WTC11 (cell line): Measurements from ENCODE around the gene BET1L. TPM values are rescaled to one million over a fixed set of nuclear protein-coding genes. Genes with fewer than 3 reads are reported as not detected.

Source experiments
- ATAC-seq: fragments of 200-7000 bp; cut with Tn5 transposase; 2 replicates; pipeline ENCODE4 v1.10.0; 2021; ENCODE audit warnings: mild to moderate bottlenecking, moderate library complexity
- CTCF ChIA-PET: fragments of 300-600 bp; sonication (Branson Sonifier 250); formaldehyde crosslinking; loops from one replicate; lab custom pipeline; 2021; ENCODE audit warnings: antibody characterized with exemption; lab: Charles Lee
- POLR2A ChIA-PET: fragments of 350-600 bp; sonication (Branson Sonifier 250); formaldehyde crosslinking; loops from one replicate; lab custom pipeline; 2021; ENCODE audit warnings: antibody characterized with exemption; lab: Charles Lee
- DNase-seq: peaks from one replicate; pipeline ENCODE4 v3.0.0; 2021; ENCODE audit warnings: low spot score
- H3K27ac Mint-ChIP-seq: 2 replicates; pipeline ENCODE4 v1.8.0; 2021; ENCODE audit warnings: mixed read lengths
- H3K27me3 Mint-ChIP-seq: 2 replicates; pipeline ENCODE4 v1.8.0; 2021; ENCODE audit warnings: low read depth, mild to moderate bottlenecking, moderate library complexity, mixed read lengths
- H3K36me3 Mint-ChIP-seq: 2 replicates; pipeline ENCODE4 v1.8.0; 2021; ENCODE audit warnings: mixed read lengths
- H3K4me1 Mint-ChIP-seq: 2 replicates; pipeline ENCODE4 v1.8.0; 2022; ENCODE audit warnings: mixed read lengths
- H3K4me3 Mint-ChIP-seq: 2 replicates; pipeline ENCODE4 v1.8.0; 2021; ENCODE audit warnings: mild to moderate bottlenecking, moderate library complexity, mixed read lengths
- H3K9me3 Mint-ChIP-seq: 2 replicates; pipeline ENCODE4 v1.8.0; 2021; ENCODE audit warnings: mixed read lengths
- ATF3 ChIP-seq: sonication (generic); formaldehyde crosslinking; conservative IDR thresholded peaks from 2 replicates; pipeline ENCODE4 v1.8.1; 2022; ENCODE audit warnings: mild to moderate bottlenecking, missing genetic modification reagents
- ELF4 ChIP-seq: sonication (generic); formaldehyde crosslinking; IDR thresholded peaks from 2 replicates; pipeline ENCODE4 v1.8.1; 2022; ENCODE audit warnings: low read depth, mild to moderate bottlenecking, moderate library complexity, missing genetic modification reagents
- FOXJ3 ChIP-seq: sonication (generic); formaldehyde crosslinking; IDR thresholded peaks from 2 replicates; pipeline ENCODE4 v1.9.0; 2021; ENCODE audit warnings: missing genetic modification reagents, mild to moderate bottlenecking, borderline replicate concordance
- FOXK1 ChIP-seq: sonication (generic); formaldehyde crosslinking; IDR thresholded peaks from 2 replicates; pipeline ENCODE4 v1.8.0; 2022; ENCODE audit warnings: mild to moderate bottlenecking, moderate library complexity, missing genetic modification reagents
- GABPB1 ChIP-seq: sonication (generic); formaldehyde crosslinking; IDR thresholded peaks from 2 replicates; pipeline ENCODE4 v1.8.1; 2023; ENCODE audit warnings: mild to moderate bottlenecking, missing genetic modification reagents
- JUN ChIP-seq: sonication (generic); formaldehyde crosslinking; IDR thresholded peaks from 2 replicates; pipeline ENCODE4 v1.8.0; 2023; ENCODE audit warnings: mild to moderate bottlenecking, missing genetic modification reagents
- KAT7 ChIP-seq: sonication (generic); formaldehyde crosslinking; IDR thresholded peaks from 2 replicates; pipeline ENCODE4 v1.8.1; 2023; ENCODE audit warnings: missing genetic modification reagents, mild to moderate bottlenecking, borderline replicate concordance
- PREB ChIP-seq: sonication (generic); formaldehyde crosslinking; IDR thresholded peaks from 2 replicates; pipeline ENCODE4 v1.8.1; 2022; ENCODE audit warnings: mild to moderate bottlenecking, missing genetic modification reagents, moderate library complexity, borderline replicate concordance
- SMAD3 ChIP-seq: sonication (generic); formaldehyde crosslinking; IDR thresholded peaks from 2 replicates; pipeline ENCODE4 v1.8.0; 2022; ENCODE audit warnings: missing genetic modification reagents, mild to moderate bottlenecking, borderline replicate concordance
- SP1 ChIP-seq: sonication (generic); formaldehyde crosslinking; conservative IDR thresholded peaks from 2 replicates; pipeline ENCODE4 v1.8.1; 2022; ENCODE audit warnings: missing genetic modification reagents
- ZNF232 ChIP-seq: sonication (generic); formaldehyde crosslinking; IDR thresholded peaks from 2 replicates; pipeline ENCODE4 v1.8.0; 2022; ENCODE audit warnings: mild to moderate bottlenecking, missing genetic modification reagents
- ZNF263 ChIP-seq: sonication (generic); formaldehyde crosslinking; IDR thresholded peaks from 2 replicates; pipeline ENCODE4 v1.8.1; 2022; ENCODE audit warnings: low read depth, mild to moderate bottlenecking, moderate library complexity, missing genetic modification reagents
- total RNA-seq: library from RNA; stranded (reverse); gene quantifications from 3 replicates; pipeline ENCODE4 v1.2.3, GENCODE V29; 2021
- TF ChIP-seq, protein P1 (sequence below): sonication (generic); formaldehyde crosslinking; IDR thresholded peaks from 2 replicates; pipeline ENCODE4 v1.8.1; 2023; ENCODE audit warnings: mild to moderate bottlenecking, moderate library complexity, missing genetic modification reagents
- TF ChIP-seq, protein P2 (sequence below): sonication (generic); formaldehyde crosslinking; IDR thresholded peaks from 2 replicates; pipeline ENCODE4 v1.8.0; 2022; ENCODE audit warnings: mild to moderate bottlenecking, missing genetic modification reagents
- TF ChIP-seq, protein P3 (sequence below): fragments of 200-600 bp; IDR thresholded peaks from 2 replicates; pipeline ENCODE4 v1.8.0; 2022; ENCODE audit warnings: antibody characterized with exemption
- TF ChIP-seq, protein P4 (sequence below): sonication (generic); formaldehyde crosslinking; IDR thresholded peaks from 2 replicates; pipeline ENCODE4 v1.8.0; 2022; ENCODE audit warnings: mild to moderate bottlenecking, missing genetic modification reagents
- TF ChIP-seq, protein P5 (sequence below): sonication (generic); formaldehyde crosslinking; IDR thresholded peaks from 2 replicates; pipeline ENCODE4 v1.8.0; 2023; ENCODE audit warnings: mild to moderate bottlenecking, missing genetic modification reagents
- TF ChIP-seq, protein P6 (sequence below): sonication (generic); formaldehyde crosslinking; IDR thresholded peaks from 2 replicates; pipeline ENCODE4 v1.8.1; 2023; ENCODE audit warnings: mild to moderate bottlenecking, missing genetic modification reagents, moderate library complexity

BET1L gene
- total RNA-seq, 1 experiment from 2014 or later = 51.4 TPM

DNA sequence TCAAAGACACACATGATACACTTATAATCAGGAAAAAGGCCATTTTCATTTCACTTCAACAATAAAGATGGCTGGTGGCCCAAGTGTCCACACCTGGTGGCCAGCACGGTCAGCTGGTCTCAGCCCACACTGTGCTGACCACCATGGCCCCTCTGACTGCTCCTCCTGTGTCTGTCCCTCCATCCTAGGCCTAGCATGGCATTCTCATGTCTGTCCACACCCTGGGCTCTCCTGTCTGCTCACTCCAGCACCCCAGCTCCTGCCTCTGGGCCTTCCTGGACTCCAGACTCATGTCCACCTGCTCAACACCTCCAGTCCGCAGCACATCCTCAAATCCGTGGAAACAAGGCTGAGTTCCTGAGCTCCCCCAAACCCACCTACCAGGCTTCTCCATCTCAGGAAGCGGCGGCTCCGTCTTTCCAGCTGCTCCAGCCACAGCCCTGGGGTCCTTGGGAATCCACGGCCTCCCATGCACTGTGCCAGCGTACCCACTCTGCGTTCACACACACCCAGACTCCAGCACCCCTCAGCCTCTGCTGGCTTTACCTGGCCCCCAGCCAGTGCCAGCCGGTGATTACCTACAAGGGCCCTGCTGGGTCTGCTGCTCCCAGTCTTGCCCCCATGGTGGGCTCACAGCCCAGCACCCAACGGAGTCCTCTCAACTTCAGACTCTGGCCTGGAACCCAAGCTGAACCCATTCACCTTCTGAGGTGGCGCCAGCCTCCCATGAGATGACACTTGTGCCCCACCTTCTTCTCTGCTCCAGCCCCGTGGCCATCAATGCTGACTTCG is 15.0 kb upstream of the BET1L start:
- H3K4me1 Mint-ChIP-seq = no peaks in the 10 kb centered on the region
- no peaks in the 10 kb centered on the region for H3K9me3 Mint-ChIP-seq
- no peak overlapping the region for H3K27ac Mint-ChIP-seq
- POLR2A ChIA-PET = interaction anchor here (0.5 kb wide), 1 partner anchor 367 kb away, joined by 3 read pairs; no protein-coding TSS in a partner anchor
- DNase-seq (no peak), ATAC-seq (no peak)
- H3K4me3 Mint-ChIP-seq = no peak overlapping the region
- no peaks in the 10 kb centered on the region for H3K27me3 Mint-ChIP-seq
- no peaks in the 10 kb centered on the region for H3K36me3 Mint-ChIP-seq
- CTCF ChIA-PET = interaction anchor here (0.5 kb wide), 1 partner anchor 518 kb away, joined by 3 read pairs; no protein-coding TSS in a partner anchor
- TF ChIP-seq, protein P1, sequence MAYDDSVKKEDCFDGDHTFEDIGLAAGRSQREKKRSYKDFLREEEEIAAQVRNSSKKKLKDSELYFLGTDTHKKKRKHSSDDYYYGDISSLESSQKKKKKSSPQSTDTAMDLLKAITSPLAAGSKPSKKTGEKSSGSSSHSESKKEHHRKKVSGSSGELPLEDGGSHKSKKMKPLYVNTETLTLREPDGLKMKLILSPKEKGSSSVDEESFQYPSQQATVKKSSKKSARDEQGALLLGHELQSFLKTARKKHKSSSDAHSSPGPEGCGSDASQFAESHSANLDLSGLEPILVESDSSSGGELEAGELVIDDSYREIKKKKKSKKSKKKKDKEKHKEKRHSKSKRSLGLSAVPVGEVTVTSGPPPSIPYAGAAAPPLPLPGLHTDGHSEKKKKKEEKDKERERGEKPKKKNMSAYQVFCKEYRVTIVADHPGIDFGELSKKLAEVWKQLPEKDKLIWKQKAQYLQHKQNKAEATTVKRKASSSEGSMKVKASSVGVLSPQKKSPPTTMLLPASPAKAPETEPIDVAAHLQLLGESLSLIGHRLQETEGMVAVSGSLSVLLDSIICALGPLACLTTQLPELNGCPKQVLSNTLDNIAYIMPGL (CRISPR knock-in tag) = no peak
- TF ChIP-seq SP1 (no peak), FOXK1 (no peak), PREB (CRISPR knock-in tag) (no peak), ZNF232 (CRISPR knock-in tag) (no peak), ELF4 (CRISPR knock-in tag) (no peak), SMAD3 (no peak), ZNF263 (CRISPR knock-in tag) (no peak), JUN (CRISPR knock-in tag) (no peak), KAT7 (CRISPR knock-in tag) (no peak), GABPB1 (CRISPR knock-in tag) (no peak), ATF3 (CRISPR knock-in tag) (no peak), FOXJ3 (CRISPR knock-in tag) (no peak)
- TF ChIP-seq, protein P2, sequence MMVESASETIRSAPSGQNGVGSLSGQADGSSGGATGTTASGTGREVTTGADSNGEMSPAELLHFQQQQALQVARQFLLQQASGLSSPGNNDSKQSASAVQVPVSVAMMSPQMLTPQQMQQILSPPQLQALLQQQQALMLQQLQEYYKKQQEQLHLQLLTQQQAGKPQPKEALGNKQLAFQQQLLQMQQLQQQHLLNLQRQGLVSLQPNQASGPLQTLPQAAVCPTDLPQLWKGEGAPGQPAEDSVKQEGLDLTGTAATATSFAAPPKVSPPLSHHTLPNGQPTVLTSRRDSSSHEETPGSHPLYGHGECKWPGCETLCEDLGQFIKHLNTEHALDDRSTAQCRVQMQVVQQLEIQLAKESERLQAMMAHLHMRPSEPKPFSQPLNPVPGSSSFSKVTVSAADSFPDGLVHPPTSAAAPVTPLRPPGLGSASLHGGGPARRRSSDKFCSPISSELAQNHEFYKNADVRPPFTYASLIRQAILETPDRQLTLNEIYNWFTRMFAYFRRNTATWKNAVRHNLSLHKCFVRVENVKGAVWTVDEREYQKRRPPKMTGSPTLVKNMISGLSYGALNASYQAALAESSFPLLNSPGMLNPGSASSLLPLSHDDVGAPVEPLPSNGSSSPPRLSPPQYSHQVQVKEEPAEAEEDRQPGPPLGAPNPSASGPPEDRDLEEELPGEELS (CRISPR knock-in tag) = no peak
- TF ChIP-seq, protein P3, sequence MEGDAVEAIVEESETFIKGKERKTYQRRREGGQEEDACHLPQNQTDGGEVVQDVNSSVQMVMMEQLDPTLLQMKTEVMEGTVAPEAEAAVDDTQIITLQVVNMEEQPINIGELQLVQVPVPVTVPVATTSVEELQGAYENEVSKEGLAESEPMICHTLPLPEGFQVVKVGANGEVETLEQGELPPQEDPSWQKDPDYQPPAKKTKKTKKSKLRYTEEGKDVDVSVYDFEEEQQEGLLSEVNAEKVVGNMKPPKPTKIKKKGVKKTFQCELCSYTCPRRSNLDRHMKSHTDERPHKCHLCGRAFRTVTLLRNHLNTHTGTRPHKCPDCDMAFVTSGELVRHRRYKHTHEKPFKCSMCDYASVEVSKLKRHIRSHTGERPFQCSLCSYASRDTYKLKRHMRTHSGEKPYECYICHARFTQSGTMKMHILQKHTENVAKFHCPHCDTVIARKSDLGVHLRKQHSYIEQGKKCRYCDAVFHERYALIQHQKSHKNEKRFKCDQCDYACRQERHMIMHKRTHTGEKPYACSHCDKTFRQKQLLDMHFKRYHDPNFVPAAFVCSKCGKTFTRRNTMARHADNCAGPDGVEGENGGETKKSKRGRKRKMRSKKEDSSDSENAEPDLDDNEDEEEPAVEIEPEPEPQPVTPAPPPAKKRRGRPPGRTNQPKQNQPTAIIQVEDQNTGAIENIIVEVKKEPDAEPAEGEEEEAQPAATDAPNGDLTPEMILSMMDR = no peak
- TF ChIP-seq, protein P4, sequence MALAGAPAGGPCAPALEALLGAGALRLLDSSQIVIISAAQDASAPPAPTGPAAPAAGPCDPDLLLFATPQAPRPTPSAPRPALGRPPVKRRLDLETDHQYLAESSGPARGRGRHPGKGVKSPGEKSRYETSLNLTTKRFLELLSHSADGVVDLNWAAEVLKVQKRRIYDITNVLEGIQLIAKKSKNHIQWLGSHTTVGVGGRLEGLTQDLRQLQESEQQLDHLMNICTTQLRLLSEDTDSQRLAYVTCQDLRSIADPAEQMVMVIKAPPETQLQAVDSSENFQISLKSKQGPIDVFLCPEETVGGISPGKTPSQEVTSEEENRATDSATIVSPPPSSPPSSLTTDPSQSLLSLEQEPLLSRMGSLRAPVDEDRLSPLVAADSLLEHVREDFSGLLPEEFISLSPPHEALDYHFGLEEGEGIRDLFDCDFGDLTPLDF (CRISPR knock-in tag) = no peak
- TF ChIP-seq, protein P5, sequence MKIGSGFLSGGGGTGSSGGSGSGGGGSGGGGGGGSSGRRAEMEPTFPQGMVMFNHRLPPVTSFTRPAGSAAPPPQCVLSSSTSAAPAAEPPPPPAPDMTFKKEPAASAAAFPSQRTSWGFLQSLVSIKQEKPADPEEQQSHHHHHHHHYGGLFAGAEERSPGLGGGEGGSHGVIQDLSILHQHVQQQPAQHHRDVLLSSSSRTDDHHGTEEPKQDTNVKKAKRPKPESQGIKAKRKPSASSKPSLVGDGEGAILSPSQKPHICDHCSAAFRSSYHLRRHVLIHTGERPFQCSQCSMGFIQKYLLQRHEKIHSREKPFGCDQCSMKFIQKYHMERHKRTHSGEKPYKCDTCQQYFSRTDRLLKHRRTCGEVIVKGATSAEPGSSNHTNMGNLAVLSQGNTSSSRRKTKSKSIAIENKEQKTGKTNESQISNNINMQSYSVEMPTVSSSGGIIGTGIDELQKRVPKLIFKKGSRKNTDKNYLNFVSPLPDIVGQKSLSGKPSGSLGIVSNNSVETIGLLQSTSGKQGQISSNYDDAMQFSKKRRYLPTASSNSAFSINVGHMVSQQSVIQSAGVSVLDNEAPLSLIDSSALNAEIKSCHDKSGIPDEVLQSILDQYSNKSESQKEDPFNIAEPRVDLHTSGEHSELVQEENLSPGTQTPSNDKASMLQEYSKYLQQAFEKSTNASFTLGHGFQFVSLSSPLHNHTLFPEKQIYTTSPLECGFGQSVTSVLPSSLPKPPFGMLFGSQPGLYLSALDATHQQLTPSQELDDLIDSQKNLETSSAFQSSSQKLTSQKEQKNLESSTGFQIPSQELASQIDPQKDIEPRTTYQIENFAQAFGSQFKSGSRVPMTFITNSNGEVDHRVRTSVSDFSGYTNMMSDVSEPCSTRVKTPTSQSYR (CRISPR knock-in tag) = no peak
- TF ChIP-seq, protein P6, sequence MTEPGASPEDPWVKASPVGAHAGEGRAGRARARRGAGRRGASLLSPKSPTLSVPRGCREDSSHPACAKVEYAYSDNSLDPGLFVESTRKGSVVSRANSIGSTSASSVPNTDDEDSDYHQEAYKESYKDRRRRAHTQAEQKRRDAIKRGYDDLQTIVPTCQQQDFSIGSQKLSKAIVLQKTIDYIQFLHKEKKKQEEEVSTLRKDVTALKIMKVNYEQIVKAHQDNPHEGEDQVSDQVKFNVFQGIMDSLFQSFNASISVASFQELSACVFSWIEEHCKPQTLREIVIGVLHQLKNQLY (CRISPR knock-in tag) = no peak
